ENCODE results near the gene C2. TPM values are rescaled to one million over a fixed set of nuclear protein-coding genes. Genes with fewer than 3 reads are reported as not detected.
A peak's percentile ranks its signal among the peaks of the same experiment; 100 is the strongest.
"Not testable (repeated sequence)": the region's sequence is repeated elsewhere in the genome, so short reads cannot be mapped to it uniquely, and the experiment has no call there.

C2 gene
- total RNA-seq, 4 donors from 2014 or later: 30.6 to 96.1 (median 46.0) TPM

- DNase-seq (ENCODE audit: low spot score) (no peak), ATAC-seq (ENCODE audit: low FRiP score) (peak; percentile 46)
- no peak for TF ChIP-seq CTCF (IDR thresholded peaks at IDR 0.05)
These were observed 550 bp downstream of the C2 start for GRCh38 chr6:31927863-31928671.

GRCh38 chr6:31928672-31928939 is 1.1 kb downstream of the C2 start:
- DNase-seq (ENCODE audit: low spot score): no peak
- TF ChIP-seq CTCF (IDR thresholded peaks at IDR 0.05): no peak
- ATAC-seq (ENCODE audit: low FRiP score): no peak

- no peak for TF ChIP-seq CTCF (IDR thresholded peaks at IDR 0.05)
- DNase-seq (ENCODE audit: low spot score) (no peak), ATAC-seq (ENCODE audit: low FRiP score) (no peak)
These were observed 3.4 kb downstream of the C2 start for GRCh38 chr6:31930962-31931361.

GRCh38 chr6:31932137-31932536 is 4.6 kb downstream of the C2 start:
- not testable (repeated sequence) for DNase-seq (ENCODE audit: low spot score); ATAC-seq (ENCODE audit: low FRiP score)

- no peak for TF ChIP-seq CTCF (IDR thresholded peaks at IDR 0.05)
- ATAC-seq (ENCODE audit: low FRiP score) (peak; percentile 35), DNase-seq (ENCODE audit: low spot score) (no peak)
These were observed 6.0 kb downstream of the C2 start for GRCh38 chr6:31933537-31933936.

GRCh38 chr6:31935021-31935420 is 7.5 kb downstream of the C2 start:
- ATAC-seq (ENCODE audit: low FRiP score) (no peak), DNase-seq (ENCODE audit: low spot score) (no peak)
- no peak for TF ChIP-seq CTCF (IDR thresholded peaks at IDR 0.05)

- TF ChIP-seq CTCF (IDR thresholded peaks at IDR 0.05): no peak
- DNase-seq (ENCODE audit: low spot score): no peak
- no peak for ATAC-seq (ENCODE audit: low FRiP score)
These were observed 8.3 kb downstream of the C2 start for GRCh38 chr6:31935823-31936222.
